GM12892 (cell line): Measurements from ENCODE around the gene MYO5B.
"Not testable (repeated sequence)": the region's sequence is repeated elsewhere in the genome, so short reads cannot be mapped to it uniquely, and the experiment has no call there.

Experiments used
- DNase-seq: peaks from one replicate; pipeline ENCODE4 v3.0.0; 2011; ENCODE audit not compliant: insufficient read length
- FAIRE-seq: peaks from 2 replicates; lab custom pipeline; 2011; peaks lifted over from hg19 to GRCh38; lab: Jason Lieb, UNC
- POLR2A ChIP-seq: IDR thresholded peaks from 2 replicates; pipeline ENCODE4 v1.6.1; 2011; ENCODE audit warnings: low read depth, low read length, control low read depth
- POLR2AphosphoS5 ChIP-seq: IDR thresholded peaks from 2 replicates; pipeline ENCODE4 v1.6.1; 2011; ENCODE audit warnings: low read depth, low read length, control low read depth
- TAF1 ChIP-seq: IDR thresholded peaks from 2 replicates; pipeline ENCODE4 v1.6.1; 2011; ENCODE audit warnings: low read depth, mild to moderate bottlenecking, control low read depth, low read length, borderline replicate concordance

MYO5B gene

DNA sequence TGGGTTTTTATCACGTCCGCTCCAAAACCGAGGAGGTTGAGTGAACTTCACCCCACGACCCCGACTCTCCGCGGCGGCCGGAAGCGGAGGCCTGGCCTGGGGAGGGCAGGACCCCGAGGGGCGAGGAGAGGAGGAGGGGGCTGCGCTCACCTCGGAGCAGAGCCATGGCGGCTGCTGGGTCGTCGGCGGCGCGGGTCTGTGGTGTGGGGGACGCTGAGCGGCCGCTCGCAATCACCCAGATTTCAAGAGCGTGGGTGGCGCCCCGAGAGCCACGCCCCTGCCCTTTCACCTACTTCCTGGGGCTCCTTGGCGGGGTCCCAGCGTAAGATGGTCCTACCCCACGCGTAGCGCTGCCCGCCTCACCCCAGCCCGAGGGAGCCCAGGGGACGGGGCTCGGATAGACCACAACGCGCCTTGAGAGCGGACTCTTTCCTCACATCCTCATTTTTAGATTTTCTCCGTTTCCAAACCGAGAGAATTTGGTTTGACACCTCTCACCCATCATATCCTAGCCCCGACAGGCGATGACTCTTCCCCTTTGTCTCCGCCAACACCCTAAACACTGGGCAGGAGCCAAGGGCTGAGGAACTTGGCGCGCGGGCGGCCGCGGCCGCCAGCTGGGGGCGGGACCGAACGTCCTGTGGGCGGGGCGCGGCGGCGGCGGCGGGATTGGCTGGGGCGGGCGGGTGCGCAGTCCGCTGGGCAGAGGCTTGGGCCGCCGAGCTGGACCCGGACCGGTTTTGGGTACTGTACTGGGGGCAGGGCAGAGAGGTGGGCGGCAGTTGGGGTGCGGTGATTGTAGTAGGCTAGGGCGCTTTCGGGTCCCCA, 381.4 kb downstream of the MYO5B start, which contains the start of gene ACAA2:
ACAA2 (minus strand) TSS at position 215 of the 828 bp plus-strand sequence; CDS start at position 166, 49 bp downstream.
- DNase-seq = peak; percentile 50
- FAIRE-seq = peak; percentile 95
- TF ChIP-seq TAF1 (peak; percentile 47; the same call in 1 of the 2 replicates), POLR2AphosphoS5 (peak; percentile 64; the same call in 1 of the 2 replicates), POLR2A (peak; percentile 67; the same call in 1 of the 2 replicates)

DNA sequence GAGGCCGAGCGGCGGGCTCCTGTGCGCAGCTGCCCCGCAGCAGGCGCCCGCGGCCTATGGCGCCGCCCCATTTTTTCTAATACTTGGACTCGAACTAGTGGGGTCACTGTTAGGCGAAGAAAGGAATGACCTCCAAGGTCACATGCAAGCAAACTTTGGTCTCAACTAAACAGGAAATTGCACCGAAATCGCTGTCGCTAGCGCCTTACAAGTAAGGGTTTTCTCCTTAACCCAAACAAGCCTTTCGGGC, 382.0 kb downstream of the MYO5B start:
- DNase-seq (peak; percentile 19), FAIRE-seq (no peak)
- no peak for TF ChIP-seq POLR2AphosphoS5

DNA sequence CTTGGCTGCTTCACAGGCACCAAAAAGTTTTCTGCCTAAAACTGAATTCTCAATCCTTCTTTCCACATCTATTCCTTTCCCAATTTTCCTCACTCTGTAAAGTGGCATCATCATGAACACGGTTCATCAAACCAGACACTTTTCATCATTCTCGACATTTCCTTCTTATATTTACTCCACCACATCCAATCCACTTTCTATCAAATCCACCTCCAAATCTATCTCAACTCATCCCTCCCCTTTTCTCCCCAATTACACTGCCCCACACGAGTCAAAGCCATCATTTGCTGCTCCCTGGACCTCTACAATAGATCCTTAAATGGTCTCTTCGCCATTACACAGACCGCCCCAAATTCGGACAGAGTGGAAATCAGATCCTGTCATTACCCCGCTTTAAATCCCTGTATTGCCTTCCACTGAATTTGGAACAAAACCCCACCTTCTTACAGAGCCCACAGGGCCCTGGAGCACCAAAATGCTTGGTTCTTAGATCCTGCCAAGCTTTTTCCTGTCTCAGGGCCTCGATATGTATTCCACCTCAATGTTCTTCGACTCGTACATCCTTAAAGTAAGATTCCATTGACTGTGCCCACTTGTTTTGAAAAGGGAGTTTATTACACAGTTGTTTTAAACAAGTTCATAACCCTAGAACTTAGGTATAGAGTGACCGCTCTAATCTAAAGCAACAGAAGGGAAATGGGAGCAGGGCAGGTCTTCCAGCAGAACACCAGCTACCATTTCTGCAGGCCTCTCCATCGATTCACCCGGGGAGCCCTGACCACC, 382.5 kb downstream of the MYO5B start:
- FAIRE-seq = no peak
- TF ChIP-seq POLR2A (no peak), POLR2AphosphoS5 (no peak), TAF1 (no peak)
- no peak for DNase-seq

DNA sequence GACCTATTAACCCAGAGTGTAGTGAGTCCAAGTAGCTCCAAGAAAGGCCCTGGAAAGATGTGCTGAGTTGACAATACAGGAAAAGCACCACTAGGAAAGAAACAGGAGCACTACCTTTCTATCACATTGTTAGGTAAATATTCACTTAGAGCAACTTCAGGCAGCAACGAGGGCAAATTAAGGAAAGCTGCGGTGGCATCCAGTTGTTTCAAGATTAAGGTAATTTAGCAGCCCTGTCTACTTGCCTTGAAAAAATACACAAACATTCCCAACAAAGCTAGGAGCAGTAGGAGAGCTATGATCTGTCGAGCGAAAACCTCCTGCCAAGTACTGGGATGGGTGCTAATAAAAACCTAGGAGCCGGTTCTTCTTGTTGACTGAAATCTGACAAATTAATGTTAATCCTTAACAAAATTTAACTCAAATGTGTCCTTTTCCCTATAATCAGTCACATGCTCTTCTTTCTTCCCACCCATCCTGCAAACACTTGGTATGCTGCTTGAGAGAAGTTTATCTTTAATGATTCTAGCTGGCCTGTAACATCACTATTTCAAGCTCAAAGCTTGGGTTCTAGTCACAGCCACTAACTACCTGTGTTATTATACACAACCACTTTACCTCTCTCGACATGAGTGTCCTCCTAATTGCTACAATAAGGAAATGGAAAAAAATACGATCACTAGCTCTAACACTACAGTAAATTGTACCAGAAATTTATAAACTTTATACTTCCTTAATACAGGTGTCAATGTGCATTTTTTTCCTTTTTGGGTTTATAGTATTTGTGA, 383.6 kb downstream of the MYO5B start:
- TF ChIP-seq TAF1 = no peak
- FAIRE-seq = no peak

GRCh38 chr18:49808553-49809191, 386.3 kb downstream of the MYO5B start:
- not testable (repeated sequence) for DNase-seq, FAIRE-seq

More for the DNA sequence above, 383.6 kb downstream of the MYO5B start:
- DNase-seq = no peak

GRCh38 chr18:49804096-49804495, 390.9 kb downstream of the MYO5B start:
- FAIRE-seq (no peak), DNase-seq (no peak)
- TF ChIP-seq POLR2A (no peak), TAF1 (no peak), POLR2AphosphoS5 (no peak)

GRCh38 chr18:49802623-49803022, 392.3 kb downstream of the MYO5B start:
- DNase-seq (no peak), FAIRE-seq (no peak)
- TF ChIP-seq TAF1 = no peak
- no peak for TF ChIP-seq POLR2AphosphoS5
- TF ChIP-seq POLR2A = no peak

DNA sequence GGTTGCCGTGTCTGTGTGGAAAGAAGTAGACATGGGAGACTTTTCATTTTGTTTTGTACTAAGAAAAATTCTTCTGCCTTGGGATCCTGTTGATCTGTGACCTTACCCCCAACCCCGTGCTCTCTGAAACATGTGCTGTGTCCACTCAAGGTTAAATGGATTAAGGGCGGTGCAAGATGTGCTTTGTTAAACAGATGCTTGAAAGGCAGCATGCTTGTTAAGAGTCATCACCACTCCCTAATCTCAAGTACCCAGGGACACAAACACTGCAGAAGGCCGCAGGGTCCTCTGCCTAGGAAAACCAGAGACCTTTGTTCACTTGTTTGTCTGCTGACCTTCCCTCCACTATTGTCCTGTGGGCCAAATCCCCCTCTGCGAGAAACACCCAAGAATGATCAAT, 394.5 kb downstream of the MYO5B start:
- DNase-seq, FAIRE-seq: not testable (repeated sequence)

DNA sequence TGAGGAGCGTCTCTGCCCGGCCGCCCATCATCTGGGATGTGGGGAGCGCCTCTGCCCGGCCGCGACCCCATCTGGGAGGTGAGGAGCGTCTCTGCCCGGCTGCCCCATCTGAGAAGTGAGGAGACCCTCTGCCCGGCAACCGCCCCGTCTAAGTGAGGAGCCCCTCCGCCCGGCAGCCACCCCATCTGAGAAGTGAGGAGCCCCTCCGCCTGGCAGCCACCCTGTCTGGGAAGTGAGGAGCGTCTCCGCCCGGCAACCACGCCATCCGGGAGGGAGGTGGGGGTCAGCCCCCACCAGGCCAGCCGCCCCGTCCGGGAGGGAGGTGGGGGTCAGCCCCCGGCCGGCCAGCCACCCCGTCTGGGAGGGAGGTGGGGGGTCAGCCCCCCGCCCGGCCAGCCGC, 395.1 kb downstream of the MYO5B start:
- DNase-seq, FAIRE-seq: not testable (repeated sequence)

GRCh38 chr18:49798001-49798400, 396.9 kb downstream of the MYO5B start:
- FAIRE-seq = no peak
- TF ChIP-seq TAF1 = no peak
- no peak for TF ChIP-seq POLR2AphosphoS5
- no peak for TF ChIP-seq POLR2A

DNA sequence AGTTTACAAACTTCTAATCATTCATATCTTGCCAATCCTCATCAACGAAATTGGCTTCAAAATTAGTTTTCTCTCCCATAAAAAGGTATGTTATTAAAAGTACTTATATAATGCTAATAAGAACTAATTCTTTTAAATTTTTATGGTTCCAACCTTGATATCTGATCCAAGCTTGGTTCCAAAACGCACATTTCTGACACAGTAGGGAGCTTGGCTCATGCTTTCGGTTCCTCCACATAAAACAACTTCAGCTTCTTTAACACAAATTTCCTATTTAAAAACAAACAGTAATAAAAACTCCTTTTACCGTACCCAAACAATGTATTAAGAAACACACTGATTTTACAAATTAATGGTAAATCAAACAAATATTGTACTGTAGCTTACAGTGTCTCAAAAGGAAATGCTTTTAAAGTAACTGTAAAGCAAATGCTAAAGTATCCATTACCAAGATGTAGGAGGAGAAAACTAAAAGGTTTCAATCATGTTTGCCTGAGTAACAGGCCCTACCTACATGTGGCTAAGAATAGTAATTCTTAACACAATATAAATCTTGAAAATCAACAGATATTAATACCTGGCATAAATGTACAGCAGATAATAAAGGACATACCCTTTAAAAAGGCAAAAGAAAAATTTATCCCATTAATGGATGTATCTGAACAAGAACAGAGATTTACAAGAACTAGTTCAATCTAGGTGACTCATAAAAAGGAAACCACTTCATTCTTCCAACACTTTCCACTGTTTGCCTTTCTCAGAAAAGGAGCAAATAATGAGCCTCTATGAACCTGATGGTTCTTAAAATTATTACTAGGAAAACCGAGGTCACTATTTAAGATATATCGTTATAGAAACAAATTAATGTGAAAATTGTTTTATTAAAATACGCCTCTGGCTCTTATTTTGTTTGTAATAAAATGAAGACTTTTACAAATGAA, 399.1 kb downstream of the MYO5B start:
- FAIRE-seq (no peak), DNase-seq (no peak)

More at GRCh38 chr18:49798001-49798400, 396.9 kb downstream of the MYO5B start:
- no peak for DNase-seq

More for the DNA sequence above, 399.1 kb downstream of the MYO5B start:
- TF ChIP-seq POLR2AphosphoS5 (no peak), POLR2A (no peak), TAF1 (no peak)
